Stimulated activated CD8-positive, alpha-beta memory T cell treated with anti-CD3 and anti-CD28 coated beads, Interleukin-4, amount 100 ng/mL, for 1 hour (primary cell): ENCODE results near the gene MYOCOS.
"Not testable (repeated sequence)": the region's sequence is repeated elsewhere in the genome, so short reads cannot be mapped to it uniquely, and the experiment has no call there.

ENCODE experiments used
- DNase-seq, 2 donors: peaks; one replicate each; pipeline ENCODE4 v3.0.0-alpha.2; 2020; ENCODE audit warnings: low read depth in 2 of 2, low spot score in 1 of 2

Gene MYOCOS

DNA sequence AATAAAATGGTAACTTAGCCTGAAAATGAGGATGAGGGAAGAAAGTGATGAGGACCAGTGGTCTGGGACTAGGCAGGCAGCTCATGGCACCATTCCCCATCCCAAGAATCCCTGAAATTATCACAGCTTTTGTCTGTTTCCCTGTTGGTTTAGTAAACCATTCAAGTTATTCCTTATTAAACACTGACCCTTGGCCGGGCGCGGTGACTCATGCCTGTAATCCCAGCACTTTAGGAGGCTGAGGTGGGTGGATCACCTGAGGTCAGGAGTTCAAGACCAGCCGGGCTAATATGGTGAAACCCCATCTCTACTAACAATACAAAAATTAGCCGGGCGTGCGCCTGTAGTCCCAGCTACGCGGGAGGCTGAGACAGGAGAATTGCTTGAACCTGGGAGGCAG lies 34.2 kb downstream of the MYOCOS start:
- DNase-seq = not testable (repeated sequence)

DNA sequence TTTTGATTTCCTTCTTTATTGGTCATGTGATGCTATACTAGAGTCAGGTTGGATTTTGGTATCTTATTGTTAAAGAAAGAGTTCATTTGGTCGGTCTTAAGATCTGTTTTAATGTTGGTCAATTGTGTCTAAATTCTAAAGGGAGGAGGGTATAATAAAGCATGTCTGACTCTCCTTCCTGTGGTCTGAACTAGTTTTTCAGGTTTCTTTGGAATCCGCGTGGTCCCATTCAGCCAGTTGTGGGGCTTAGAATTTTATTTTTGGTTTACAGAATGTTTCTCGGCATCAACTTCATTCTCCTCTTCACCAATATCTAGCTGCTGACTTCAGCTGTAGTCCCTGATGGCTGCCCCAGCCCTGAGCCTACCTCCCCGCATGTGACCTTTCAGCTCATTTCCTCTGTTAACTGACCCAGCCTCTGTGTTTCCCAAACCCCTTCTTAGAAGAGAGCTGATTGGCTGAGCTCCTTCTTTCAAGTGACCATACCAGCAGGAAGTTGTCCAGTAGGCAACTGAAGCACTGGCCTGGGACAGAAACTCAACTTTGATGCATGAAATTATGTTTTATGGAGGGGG lies 39.1 kb downstream of the MYOCOS start:
- DNase-seq = no peak

DNA sequence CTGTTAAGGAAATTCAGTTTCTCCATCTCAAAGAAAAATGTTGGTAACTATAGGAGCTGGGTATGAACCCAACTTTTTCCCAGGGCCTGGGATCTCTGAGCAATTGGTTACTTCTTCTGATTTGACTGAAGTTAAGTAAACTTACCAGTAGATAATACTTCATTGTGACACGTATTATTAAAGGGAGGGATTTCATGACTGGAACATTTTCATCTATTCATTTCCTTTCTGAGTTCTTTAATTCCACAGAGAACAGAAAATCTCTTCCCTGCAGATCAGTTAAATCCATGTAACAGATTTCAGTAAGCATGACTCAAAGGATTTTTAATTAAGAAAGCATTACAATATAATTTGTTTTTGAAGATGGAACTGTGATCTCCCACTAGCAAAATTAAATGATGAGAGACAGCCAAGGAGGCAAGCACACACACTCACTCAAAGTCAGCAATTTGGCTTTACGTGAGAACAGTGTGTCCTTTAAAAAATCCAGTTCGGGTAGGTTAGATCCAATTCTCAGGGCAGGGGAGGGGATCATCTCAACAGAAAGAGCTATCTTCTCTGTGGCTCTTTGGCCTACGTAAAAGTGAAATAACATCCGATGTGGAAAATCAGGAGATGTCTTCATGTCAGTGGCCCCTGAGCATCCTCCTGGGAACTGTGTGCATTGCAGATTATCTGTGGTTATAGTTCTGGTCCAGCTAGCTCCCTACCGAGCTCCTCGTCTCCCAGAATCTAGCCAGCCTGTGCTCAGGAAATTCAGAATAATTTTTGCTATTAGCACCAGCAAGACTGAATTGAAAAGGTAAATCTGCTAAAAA lies 41.2 kb downstream of the MYOCOS start:
- no peak for DNase-seq

DNA sequence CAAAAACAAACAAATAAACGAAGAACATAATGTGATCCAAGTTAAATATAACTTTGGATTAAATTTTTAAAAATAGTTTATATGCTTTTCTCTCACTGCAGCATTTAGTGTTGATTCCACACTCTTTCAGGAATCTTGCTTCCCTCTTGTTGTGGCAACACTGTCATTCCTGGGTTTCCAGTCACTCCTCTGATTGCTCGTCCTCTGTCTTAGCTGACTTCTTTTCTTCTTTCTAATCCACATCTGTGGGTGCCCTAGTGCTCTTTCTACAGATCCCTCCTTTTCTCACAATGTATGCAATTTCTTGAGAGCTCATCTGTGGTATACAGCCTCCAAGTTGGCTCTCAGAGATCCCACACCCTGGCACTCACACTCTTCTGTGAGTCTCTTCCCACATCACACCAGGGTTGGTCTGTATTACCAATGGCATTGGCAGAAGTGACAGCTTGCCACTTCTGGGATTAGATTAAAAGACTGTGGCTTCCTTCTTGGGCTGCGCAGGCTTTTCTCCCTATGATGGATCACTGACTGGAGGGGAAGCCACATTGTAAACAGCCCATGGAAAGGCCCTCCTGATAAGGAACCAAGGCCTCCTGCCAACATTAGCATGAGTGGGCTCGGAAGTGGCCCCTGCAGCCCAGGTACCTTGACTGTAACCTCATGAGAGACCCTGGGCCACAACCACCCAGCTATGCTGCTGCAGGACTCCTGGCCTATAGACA lies 42.0 kb downstream of the MYOCOS start:
- DNase-seq = no peak

DNA sequence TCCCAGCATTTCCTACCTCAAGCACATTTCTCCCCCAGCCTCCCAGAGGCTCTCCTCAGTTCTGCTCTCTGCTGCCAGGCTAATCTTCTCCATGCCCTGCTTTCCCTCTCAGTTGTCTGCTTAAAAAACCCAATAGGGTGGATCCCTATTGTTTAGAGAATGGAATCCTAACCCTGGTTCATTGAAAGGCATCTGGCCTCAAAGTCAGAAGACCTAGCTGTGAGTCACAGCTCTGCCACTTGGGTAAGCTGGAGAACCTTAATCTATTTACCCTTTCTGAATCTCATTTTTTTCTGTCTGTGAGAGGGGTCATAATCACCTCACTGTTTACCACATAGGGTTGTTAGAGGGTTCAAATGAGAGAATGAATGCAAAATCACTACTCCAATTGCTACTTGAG lies 42.9 kb downstream of the MYOCOS start:
- DNase-seq = no peak

DNA sequence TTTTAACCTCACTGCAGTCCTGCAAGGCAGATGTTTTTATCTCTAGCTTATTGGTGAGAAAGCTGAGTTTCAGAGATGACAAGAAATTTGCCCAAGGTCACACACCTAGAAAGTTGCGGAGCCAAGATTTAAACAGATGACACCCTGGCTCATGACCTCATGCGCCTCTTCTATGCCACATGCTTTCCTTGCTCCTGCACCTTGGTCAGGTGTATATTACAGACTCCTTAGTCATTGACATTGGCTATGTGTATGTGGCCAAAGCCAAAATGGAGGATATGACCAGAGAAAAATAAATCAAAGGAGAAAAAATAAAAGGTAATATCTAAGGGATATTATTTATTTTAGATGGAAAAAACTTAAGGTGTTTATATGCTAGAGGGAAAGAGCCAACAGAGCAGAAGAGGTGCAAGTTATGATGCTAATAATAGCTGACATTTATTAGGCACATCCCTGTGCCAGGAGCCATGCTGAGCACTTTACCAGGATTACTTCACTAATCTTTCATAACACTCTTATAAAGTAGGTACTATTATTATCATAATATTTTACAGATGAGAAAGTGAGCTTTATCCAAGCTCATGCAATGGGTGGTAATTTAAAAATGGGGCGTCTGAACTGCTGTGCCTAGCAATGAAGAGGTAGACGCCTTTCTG lies 44.2 kb downstream of the MYOCOS start:
- DNase-seq = no peak

DNA sequence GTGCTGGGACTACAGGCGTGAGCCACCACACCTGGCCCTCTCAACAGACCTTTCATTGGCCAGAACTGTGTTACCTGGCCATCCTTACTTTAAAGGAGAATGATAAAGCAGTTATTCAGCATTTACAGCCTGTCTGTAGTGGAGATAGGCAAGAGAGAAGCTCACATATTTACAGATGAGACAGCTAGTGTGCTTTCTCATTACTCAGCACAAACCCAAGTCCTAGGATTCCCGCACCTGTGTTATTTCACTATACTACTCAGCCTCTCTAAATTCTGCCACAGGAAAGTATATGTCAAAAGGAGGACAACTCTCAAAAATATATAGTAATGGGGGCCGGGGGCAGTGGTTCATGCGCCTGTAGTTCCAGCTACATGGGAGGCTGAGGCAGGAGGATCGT lies 46.3 kb downstream of the MYOCOS start:
- no peak for DNase-seq

DNA sequence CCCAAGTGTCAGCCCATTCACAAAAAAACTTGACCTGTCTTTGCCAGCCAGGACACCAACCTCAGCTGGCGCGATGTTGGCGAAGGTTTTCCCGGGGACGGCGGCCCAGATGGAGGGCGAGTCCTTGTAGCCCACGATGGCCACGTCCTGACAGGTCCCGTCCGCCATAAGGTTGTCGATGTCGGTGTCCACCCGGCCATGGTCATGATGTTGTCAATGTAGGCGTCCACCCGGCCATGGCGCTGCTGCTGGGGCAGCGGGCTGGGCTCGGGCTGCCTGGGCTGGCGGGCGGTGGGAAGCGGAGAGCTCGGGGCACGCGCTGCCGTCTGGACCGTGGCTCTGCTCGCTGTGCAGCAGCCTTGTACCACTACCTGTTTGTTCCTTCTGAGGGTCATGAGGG lies 48.7 kb downstream of the MYOCOS start:
- no peak for DNase-seq

DNA sequence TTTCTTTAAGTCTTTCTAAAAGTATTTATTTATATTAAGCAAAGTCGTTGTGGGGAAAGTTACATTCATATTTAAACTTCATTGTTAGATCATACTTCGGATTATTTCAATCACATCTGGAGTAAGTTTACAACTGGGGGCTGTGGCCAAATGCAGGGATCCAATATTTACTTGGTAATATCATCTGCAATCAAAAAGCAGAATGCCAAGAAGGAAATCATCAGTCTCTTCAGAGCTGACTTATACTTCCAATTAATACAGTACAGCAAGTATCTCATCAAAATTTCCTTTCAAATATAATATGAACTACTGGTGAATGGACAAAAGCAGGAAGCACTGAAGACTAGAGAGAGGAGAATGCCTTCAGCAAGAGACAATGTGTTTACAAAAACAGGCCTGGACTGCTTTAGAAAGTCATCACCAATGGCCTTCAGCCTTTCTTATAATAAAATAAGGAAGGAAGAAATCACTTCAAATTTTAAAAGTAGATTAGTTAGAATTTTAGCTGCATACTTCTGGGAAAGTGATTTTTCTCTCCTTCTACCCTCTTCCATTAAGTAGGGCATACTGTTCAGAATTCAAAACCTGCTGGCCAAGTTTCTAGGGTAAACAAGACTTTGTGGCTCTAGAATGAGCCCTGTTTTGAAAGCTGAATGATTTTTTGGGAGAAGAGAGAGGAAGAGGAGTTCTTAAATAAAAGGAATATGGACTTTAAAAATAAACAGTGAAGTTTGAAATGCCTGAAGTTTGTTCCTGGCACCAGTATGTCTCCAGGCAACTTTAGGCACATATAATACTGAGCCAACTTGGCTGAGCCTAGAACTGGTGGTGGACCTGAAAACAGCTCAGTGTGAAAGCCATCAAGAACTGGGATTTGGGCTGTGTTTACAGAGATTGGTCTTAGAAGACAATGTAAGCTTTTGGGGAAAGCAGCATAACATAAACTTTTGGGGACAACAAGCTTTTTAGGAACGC lies 52.7 kb downstream of the MYOCOS start:
- no peak for DNase-seq
